Mesenchymal stem cell (in vitro differentiated cells and primary cell): Measurements from ENCODE around the gene FGF11.

ENCODE experiments used
- DNase-seq: peaks from one replicate; pipeline ENCODE4 v3.0.0-alpha.2; 2013
- H2AFZ ChIP-seq: one replicate; pipeline ENCODE4 v1.6.1; 2013; ENCODE audit warnings: low read depth, mild to moderate bottlenecking, control low read depth, inconsistent platforms, low read length, moderate library complexity
- H2AK5ac ChIP-seq: 2 replicates; pipeline ENCODE4 v1.6.1; 2013; ENCODE audit warnings: low read length, moderate library complexity, mild to moderate bottlenecking, inconsistent platforms; ENCODE audit not compliant: severe bottlenecking
- H2BK120ac ChIP-seq: one replicate; pipeline ENCODE4 v1.6.1; 2013; ENCODE audit warnings: low read depth, mild to moderate bottlenecking, inconsistent platforms, low read length, moderate library complexity
- H2BK12ac ChIP-seq, 2 experiments: one replicate each; pipeline ENCODE4 v1.6.1; 2013; ENCODE audit warnings: inconsistent platforms in 2 of 2, low read length in 2 of 2, mild to moderate bottlenecking in 2 of 2, moderate library complexity in 2 of 2, control low read depth in 1 of 2
- H2BK15ac ChIP-seq: one replicate; pipeline ENCODE4 v1.6.1; 2013; ENCODE audit warnings: mild to moderate bottlenecking, low read depth, inconsistent platforms; ENCODE audit not compliant: poor library complexity, severe bottlenecking
- H2BK5ac ChIP-seq: 2 replicates; pipeline ENCODE4 v1.6.1; 2013; ENCODE audit warnings: low read depth, mild to moderate bottlenecking, low read length, control low read depth, inconsistent platforms; ENCODE audit not compliant: poor library complexity, severe bottlenecking
- H3K14ac ChIP-seq, 2 experiments: one replicate each; pipeline ENCODE4 v1.6.1; 2013; ENCODE audit warnings: inconsistent platforms in 2 of 2, low read length in 2 of 2, control low read depth in 1 of 2, mild to moderate bottlenecking in 1 of 2, moderate library complexity in 1 of 2
- H3K18ac ChIP-seq, 2 experiments: one replicate each; pipeline ENCODE4 v1.6.1; 2013; ENCODE audit warnings: inconsistent platforms in 2 of 2, low read length in 2 of 2, control low read depth in 1 of 2, low read depth in 1 of 2, mild to moderate bottlenecking in 1 of 2
- H3K23ac ChIP-seq, 2 experiments: one replicate each; pipeline ENCODE4 v1.6.1; 2013; ENCODE audit warnings: inconsistent platforms in 2 of 2, low read length in 2 of 2, mild to moderate bottlenecking in 2 of 2, moderate library complexity in 2 of 2, control low read depth in 1 of 2
- H3K27ac ChIP-seq: 2 replicates; pipeline ENCODE4 v1.5.1; 2013; ENCODE audit warnings: mild to moderate bottlenecking, moderate library complexity, low read length, control low read depth, inconsistent platforms; ENCODE audit not compliant: poor library complexity, severe bottlenecking
- H3K27me3 ChIP-seq, 2 experiments: 2 replicates each; pipeline versions ENCODE4 v1.6.1 to v1.7.0; 2013; ENCODE audit warnings: low read length in 2 of 2, mild to moderate bottlenecking in 2 of 2, moderate library complexity in 2 of 2, control low read depth in 1 of 2, inconsistent platforms in 1 of 2; ENCODE audit not compliant: control insufficient read depth in 1 of 2, insufficient read depth in 1 of 2
- H3K36me3 ChIP-seq, 2 experiments: 2 replicates each; pipeline versions ENCODE4 v1.6.1 to v1.7.0; 2013; ENCODE audit warnings: low read length in 2 of 2, control low read depth in 1 of 2, inconsistent platforms in 1 of 2, low read depth in 1 of 2, mild to moderate bottlenecking in 1 of 2; ENCODE audit not compliant: insufficient read depth in 2 of 2, control insufficient read depth in 1 of 2
- H3K4ac ChIP-seq, 2 experiments: one replicate each; pipeline ENCODE4 v1.6.1; 2013; ENCODE audit warnings: inconsistent platforms in 2 of 2, low read length in 2 of 2, mild to moderate bottlenecking in 2 of 2, moderate library complexity in 2 of 2, control low read depth in 1 of 2, low read depth in 1 of 2
- H3K4me1 ChIP-seq: 2 replicates; pipeline ENCODE4 v1.6.1; 2013; ENCODE audit warnings: low read depth, low read length, control low read depth; ENCODE audit not compliant: control insufficient read depth, insufficient read depth
- H3K4me2 ChIP-seq: 2 replicates; pipeline ENCODE4 v1.6.1; 2013; ENCODE audit warnings: low read length, mild to moderate bottlenecking, inconsistent platforms; ENCODE audit not compliant: poor library complexity, severe bottlenecking
- H3K4me3 ChIP-seq, 2 experiments: 2 replicates each; pipeline versions ENCODE4 v1.5.1 to v1.7.0; 2013; ENCODE audit warnings: low read length in 2 of 2, mild to moderate bottlenecking in 2 of 2, control low read depth in 1 of 2, low read depth in 1 of 2; ENCODE audit not compliant: insufficient read depth in 1 of 2
- H3K79me1 ChIP-seq: replicated peaks from 2 replicates; pipeline ENCODE4 v1.6.1; 2013; ENCODE audit warnings: mild to moderate bottlenecking, control low read depth, low read length, inconsistent platforms; ENCODE audit not compliant: poor library complexity, severe bottlenecking
- H3K9ac ChIP-seq: 2 replicates; pipeline ENCODE4 v1.7.0; 2013; ENCODE audit warnings: mild to moderate bottlenecking, low read length, moderate library complexity
- H3K9me3 ChIP-seq: 2 replicates; pipeline ENCODE4 v1.7.0; 2013; ENCODE audit warnings: mild to moderate bottlenecking, low read length; ENCODE audit not compliant: control insufficient read depth
- H4K8ac ChIP-seq: one replicate; pipeline ENCODE4 v1.6.1; 2013; ENCODE audit warnings: inconsistent platforms, mild to moderate bottlenecking, low read length, moderate library complexity
- H4K91ac ChIP-seq: one replicate; pipeline ENCODE4 v1.6.1; 2013; ENCODE audit warnings: mild to moderate bottlenecking, low read length, inconsistent platforms
- WGBS: methylation state at CpG from one replicate; pipeline ENCODE4 v1.1.7; 2013; ENCODE audit warnings: mixed read lengths; 5-methylcytosine and 5-hydroxymethylcytosine counted together

The FGF11 gene

DNA sequence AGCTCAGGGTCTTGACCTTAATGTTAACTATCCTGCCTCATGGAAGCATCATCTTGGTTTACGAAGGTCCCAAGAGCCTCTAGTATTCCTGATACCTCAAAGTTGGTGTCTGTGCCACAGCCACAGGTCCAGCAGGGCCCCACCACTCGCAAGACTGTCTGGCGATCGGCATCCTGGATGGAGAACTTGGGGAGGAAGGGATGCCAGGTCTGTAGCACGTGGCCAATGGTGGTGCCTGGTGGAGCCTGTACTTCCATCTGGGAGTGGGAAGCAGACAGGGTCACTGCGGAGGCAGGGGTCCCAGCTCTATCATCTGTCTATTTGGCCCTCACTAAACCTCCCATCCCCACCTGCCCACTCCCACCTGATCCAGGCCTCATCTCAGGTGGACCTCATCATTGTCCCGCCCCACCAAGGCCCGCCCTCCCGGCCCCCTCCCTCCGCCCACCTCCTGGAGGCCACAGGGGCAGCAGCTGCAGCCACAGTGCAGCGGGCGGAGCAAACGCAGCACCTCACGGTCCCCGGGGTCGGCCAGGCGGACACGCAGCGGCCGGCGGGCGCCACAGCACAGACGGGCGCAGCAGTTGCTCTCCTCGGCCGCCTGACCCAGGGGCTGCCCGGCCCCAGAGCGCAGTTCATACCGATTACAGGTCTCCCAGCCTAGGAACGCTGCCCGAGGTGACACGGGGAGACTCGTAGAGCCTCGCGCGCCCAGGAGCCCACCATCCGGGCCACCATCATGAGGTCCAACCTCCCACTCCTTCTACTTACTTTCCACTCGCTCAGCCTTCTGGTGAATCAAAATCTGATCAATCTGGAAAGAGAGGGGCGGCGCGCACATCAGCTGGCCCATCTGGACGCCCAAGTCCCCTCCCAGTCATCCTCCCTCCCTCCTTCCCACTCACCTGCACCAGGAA is 46.4 kb upstream of the FGF11 start:
- Histone ChIP-seq H2BK120ac (no peak overlapping the region), H4K8ac (no peak overlapping the region), H3K9me3 (no peaks in the 10 kb centered on the region), H2BK15ac (no peak overlapping the region), H2BK12ac (peak overlapping the region in 1 of 2 experiments; percentile 37), H3K14ac (peak overlapping the region in 1 of 2 experiments; percentile 69), H3K18ac (peak overlapping the region in 1 of 2 experiments; percentile 37), H2AFZ (no peak overlapping the region), H3K4ac (peak overlapping the region in 1 of 2 experiments; percentile 29), H3K27ac (no peak overlapping the region), H3K9ac (peak overlapping the region; percentile 88), H3K23ac (no peak overlapping the region), H3K4me2 (peak overlapping the region; percentile 46), H3K36me3 (peaks cover 46 to 50% of the 10 kb centered on the region in 2 experiments), H3K27me3 (no peaks in the 10 kb centered on the region), H2BK5ac (no peak overlapping the region), H2AK5ac (no peak overlapping the region), H3K4me3 (peak overlapping the region; percentile 69 to 92), H3K4me1 (peaks cover 25% of the 10 kb centered on the region), H4K91ac (no peak overlapping the region), H3K79me1 (peaks cover 22% of the 10 kb centered on the region)
- WGBS = 82% methylated on average over 34 of the region's 42 CpGs
- no peak for DNase-seq

DNA sequence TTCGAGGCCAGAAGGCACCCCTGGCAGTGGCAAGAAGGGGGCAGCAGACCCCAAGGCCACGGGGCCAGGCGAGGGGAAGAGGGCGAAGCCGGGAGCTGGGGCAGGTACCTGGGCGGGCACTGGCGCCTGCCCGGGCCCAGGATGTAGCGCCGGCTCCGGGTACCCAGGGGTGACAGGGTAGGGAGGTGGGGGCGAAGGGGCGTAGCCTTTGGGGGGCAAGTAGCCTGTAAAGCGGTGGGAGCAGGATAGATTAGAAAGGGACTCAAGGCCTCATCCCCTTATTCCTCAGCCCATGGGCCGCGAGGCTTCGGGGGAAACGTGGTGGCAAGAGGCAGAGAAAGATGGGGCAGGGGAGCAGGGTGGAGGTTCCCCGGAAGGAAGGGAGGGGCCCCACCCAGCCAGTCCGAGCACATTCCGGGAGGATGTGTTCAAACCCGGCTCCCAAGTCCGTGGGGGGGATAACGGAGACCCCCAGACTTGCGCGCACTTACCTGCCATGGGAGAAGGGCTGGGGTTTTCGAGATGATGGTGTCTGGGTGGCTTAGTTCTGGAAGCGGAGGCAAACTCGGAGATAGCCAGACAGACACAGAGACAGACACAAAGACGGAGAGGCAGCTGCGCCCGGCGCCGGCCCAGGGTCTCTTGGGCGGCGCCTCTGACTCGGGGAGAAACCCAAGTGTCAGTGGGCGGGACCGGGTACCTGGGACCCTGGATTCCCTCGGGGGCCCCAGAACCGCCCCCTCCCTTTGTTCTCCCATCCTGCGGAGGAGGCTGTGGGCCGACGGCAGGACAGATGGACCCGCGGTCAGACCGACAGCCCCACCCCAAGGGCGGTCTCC is 45.5 kb upstream of the FGF11 start:
- Histone ChIP-seq H3K14ac (peak overlapping the region in 1 of 2 experiments; percentile 69), H3K4me3 (peak overlapping the region; percentile 69 to 92), H2BK120ac (peak overlapping the region; percentile 71), H4K91ac (peak overlapping the region; percentile 23), H3K4ac (peak overlapping the region in 1 of 2 experiments; percentile 29), H2AFZ (peak overlapping the region; percentile 46), H3K4me2 (peak overlapping the region; percentile 46), H3K4me1 (peaks cover 25% of the 10 kb centered on the region), H3K9me3 (no peaks in the 10 kb centered on the region), H3K9ac (peak overlapping the region; percentile 88), H3K36me3 (peaks cover 40 to 41% of the 10 kb centered on the region in 2 experiments), H2BK12ac (peak overlapping the region in 1 of 2 experiments; percentile 6), H3K18ac (peak overlapping the region in 1 of 2 experiments; percentile 74), H3K27me3 (no peaks in the 10 kb centered on the region), H3K27ac (peak overlapping the region; percentile 54), H2BK15ac (peak overlapping the region; percentile 73), H3K23ac (peak overlapping the region in 1 of 2 experiments; percentile 78), H3K79me1 (peaks cover 21% of the 10 kb centered on the region), H2BK5ac (no peak overlapping the region), H4K8ac (peak overlapping the region; percentile 10), H2AK5ac (no peak overlapping the region)
- 11% methylated on average over 42 of the region's 48 CpGs for WGBS
- peak; percentile 41 for DNase-seq

DNA sequence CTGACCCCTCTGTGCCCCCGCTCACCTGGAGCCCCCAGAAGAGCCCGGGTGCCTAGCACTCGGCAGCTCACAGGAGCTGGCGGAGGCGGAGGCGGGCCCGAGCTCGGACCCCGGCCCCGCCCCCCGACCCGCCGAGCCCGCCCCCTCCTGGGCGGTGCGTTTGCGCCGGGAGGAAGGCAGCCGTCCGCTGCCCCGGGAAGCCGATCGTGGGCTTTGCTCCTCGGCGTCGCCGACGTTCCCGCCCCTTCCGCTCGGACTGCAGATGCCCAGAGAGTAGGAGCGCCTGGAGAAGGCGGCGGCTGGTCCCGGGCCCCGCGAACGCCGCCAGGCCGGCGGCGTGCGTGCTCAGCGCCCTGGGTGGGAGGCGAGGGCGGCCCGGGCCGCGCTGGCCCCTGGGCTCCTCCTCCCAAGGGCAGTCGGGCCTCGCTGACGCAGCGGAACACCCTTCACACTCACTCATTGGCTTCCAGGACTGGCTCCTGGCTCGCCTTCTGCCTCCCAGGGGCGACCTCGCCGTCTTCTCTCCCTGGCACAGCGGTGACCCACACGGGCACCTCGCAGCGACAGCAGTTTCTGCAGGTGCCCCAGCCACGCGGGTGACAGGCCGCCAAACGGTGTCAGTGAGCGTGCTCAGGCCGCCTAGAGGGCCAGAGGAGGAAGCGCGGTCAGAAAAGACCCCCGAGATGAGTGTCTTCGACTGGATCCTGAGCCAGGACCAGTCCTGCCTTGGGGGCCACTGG is 44.7 kb upstream of the FGF11 start, which contains the start of gene PLSCR3:
Gene PLSCR3 (minus strand): TSS at position 74 of the 740 bp plus-strand sequence. CDS start 415 bp downstream, outside the sequence.
- Histone ChIP-seq H3K4ac (peak within 1 kb of the TSS; percentile 73 to 91), H4K91ac (peak within 1 kb of the TSS; percentile 89), H2AFZ (peak within 1 kb of the TSS; percentile 46), H3K79me1 (peaks cover 21% of the 10 kb centered on the region), H2AK5ac (peak within 1 kb of the TSS; percentile 52), H3K18ac (peak within 1 kb of the TSS; percentile 69 to 74), H3K23ac (peak within 1 kb of the TSS in 1 of 2 experiments; percentile 78), H3K4me1 (peaks cover 25% of the 10 kb centered on the region), H3K9me3 (no peaks in the 10 kb centered on the region), H3K27me3 (no peaks in the 10 kb centered on the region), H3K14ac (peak within 1 kb of the TSS in 1 of 2 experiments; percentile 73), H2BK15ac (peak within 1 kb of the TSS; percentile 73), H3K4me2 (peak within 1 kb of the TSS; percentile 69), H3K4me3 (peak within 1 kb of the TSS; percentile 69 to 92), H3K27ac (peak within 1 kb of the TSS; percentile 73), H2BK5ac (peak within 1 kb of the TSS; percentile 88), H3K9ac (peak within 1 kb of the TSS; percentile 88), H3K36me3 (peaks cover 32 to 33% of the 10 kb centered on the region in 2 experiments), H2BK12ac (peak within 1 kb of the TSS; percentile 56 to 81), H4K8ac (peak within 1 kb of the TSS; percentile 96), H2BK120ac (peak within 1 kb of the TSS; percentile 71)
- under 1% methylated on average over 60 of the region's 71 CpGs for WGBS
- DNase-seq = peak; percentile 89
